Neural cell (in vitro differentiated cells): ENCODE measurements around the gene OR2T8.

Source experiments
- CTCF ChIP-seq: fragments of 450-650 bp; IDR thresholded peaks from 2 replicates; pipeline ENCODE4 v1.5.1; 2014; ENCODE audit warnings: antibody characterized with exemption, mild to moderate bottlenecking, moderate library complexity; ENCODE audit not compliant: poor library complexity, severe bottlenecking
- POLR2AphosphoS5 ChIP-seq: IDR thresholded peaks from 2 replicates; pipeline ENCODE4 v1.6.1; 2012

GRCh38 chr1:247914941-247915662, 5.0 kb upstream of the OR2T8 start:
- TF ChIP-seq CTCF (no peak), POLR2AphosphoS5 (no peak)
